CD4-positive, alpha-beta T cell treated with Interleukin-2 at 100 ng/mL for 4 hours (primary cell): ENCODE measurements around the gene FNDC3A.
A peak's percentile ranks its signal among the peaks of the same experiment; 100 is the strongest.
"Not testable (repeated sequence)": the region's sequence is repeated elsewhere in the genome, so short reads cannot be mapped to it uniquely, and the experiment has no call there.

ENCODE experiments used
- DNase-seq: peaks from one replicate; pipeline ENCODE4 v3.0.0-alpha.2; 2020; ENCODE audit warnings: low spot score

FNDC3A gene

DNA sequence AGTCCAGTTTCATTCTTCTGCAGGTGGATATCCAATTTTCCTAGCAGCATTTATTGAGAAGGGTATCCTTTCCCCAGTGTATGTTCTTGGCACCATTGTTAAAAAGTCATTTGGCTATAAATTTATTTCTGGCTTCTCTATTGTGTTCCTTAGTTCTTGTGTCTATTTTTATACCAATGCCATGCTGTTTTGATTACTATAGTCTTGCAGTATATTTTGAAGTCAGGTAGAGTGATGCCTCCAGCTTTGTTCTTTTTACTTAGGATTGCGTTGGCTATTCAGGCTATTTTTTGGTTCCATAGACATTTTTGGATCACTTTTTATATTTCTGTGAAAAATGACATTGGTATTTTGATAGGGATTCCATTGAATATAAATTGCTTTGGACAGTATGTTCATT, 172.7 kb downstream of the FNDC3A start:
- DNase-seq: no peak

DNA sequence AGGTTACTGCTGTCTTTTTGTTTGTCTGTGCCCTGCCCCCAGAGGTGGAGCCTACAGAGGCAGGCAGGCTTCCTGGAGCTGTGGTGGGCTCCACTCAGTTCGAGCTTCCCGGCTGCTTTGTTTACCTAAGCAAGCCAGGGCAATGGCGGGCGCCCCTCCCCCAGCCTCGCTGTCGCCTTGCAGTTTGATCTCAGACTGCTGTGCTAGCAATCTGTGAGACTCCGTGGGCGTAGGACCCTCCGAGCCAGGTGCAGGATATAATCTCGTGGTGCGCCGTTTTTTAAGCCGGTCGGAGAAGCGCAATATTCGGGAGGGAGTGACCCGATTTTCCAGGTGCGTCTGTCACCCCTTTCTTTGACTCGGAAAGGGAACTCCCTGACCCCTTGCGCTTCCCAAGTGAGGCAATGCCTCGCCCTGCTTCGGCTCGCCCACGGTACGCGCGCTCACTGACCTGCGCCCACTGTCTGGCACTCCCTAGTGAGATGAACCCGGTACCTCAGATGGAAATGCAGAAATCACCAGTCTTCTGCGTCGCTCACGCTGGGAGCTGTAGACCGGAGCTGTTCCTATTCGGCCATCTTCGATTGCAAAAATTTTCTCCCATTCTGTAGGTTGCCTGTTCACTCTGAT, 182.4 kb downstream of the FNDC3A start:
- not testable (repeated sequence) for DNase-seq

- not testable (repeated sequence) for DNase-seq
These were observed 187.4 kb downstream of the FNDC3A start for GRCh38 chr13:49163162-49163561.

DNA sequence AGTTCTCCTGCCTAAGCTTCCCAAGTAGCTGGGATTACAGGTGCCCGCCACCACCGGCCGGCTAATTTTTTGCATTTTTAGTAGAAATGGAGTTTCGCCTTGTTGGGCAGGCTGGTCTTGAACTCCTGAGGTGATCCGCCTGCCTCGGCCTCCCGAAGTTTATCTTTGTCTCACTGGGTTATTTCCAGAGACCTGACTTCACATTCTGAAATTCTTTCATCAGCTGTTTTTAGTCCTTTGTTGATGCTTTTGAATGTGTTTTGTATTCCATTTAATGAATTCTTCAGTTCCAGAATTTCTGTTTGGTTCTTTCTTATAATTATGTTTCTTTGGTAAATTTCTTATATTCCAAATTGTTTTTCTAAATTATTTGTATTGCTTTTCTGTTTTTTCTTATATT, 189.0 kb downstream of the FNDC3A start:
- DNase-seq: no peak

DNA sequence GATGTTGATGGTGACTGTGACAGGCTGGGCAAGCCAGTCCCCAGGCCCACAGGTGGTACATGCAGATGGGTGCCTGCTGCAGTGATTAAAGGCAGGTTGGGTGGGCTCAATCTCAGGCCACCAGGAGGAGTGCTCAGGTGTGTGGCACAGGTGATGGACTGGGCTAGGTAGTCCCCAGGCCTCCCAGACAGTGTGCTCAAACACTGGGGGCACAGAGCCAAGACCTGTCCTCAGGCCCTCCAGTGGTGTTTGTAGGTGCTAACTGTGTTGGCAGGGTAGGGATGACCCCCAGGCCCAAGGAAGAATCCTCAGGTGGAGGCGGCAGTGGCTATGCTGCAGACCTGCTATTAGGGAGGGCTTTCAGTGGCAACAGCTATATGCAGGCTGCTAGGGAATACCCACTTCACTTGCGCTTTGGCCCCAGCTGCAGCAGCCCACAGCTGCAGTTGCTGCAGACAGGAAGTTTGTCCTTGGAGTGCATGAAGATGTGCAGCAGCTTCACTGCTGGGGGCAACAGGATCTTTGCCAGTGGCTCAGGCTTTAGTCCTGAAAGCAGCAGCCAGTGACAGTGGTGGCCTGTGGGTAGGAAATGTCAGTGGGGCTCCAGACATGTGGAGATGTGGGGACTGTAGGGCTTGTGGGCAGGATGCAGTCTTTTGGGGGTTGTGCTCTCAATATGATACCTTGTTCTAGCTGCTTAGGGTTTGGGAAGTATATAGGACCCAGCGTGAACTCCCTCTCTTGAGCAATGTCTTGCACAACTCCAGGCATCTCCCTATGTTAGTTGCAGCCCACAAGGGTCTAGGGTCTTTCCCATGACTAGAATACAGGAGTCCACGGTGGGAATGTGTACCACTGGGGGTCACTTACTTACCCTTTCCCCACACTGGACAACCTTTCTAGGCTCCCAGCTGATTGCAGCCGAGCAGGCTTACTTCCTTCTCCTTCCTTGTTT, 190.4 kb downstream of the FNDC3A start:
- no peak for DNase-seq

- no peak for DNase-seq
These were observed 195.6 kb downstream of the FNDC3A start for GRCh38 chr13:49171359-49171758.

- no peak for DNase-seq
These were observed 208.1 kb downstream of the FNDC3A start for GRCh38 chr13:49183672-49184325.

DNA sequence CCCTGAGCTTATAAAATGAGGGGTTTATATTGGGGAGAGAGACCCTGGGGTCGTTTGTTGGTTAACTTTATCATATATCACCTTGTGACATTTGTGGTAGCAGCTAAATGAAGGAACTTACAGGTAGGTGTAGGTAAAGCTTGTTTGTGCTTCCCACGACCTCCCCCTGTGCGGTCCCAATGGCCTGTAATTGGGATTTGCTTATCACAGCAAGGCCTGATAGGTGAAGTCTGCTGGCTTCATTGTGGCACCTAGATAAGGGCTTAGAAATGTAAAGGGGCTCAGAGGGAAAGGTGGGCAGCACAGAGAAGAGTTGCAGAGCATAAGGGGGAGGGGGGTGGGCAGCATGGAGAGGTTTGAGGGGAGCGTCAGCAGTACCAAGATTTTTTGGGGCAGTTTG, 208.9 kb downstream of the FNDC3A start:
- DNase-seq: no peak

GRCh38 chr13:49185264-49185663, 209.6 kb downstream of the FNDC3A start:
- DNase-seq: no peak

- no peak for DNase-seq
These were observed 215.2 kb downstream of the FNDC3A start for GRCh38 chr13:49190901-49191300.

DNA sequence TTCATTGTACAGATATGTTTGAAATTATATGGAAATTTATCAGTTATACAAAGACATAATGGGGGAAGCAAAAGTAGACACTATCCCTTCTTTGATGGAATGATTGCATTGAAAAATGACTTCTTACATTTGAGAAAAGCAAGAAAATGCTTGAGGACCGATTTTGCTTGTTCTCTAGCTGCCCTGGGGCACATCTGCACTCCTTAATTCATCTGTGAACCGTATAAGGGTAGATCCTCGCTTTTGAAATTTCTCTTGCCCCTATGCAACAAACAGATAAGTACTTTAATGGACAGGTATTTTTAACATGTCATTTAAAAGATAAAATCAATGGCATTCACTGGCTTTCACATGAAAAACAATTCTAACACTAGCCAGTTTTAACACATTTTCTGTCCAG, 230.9 kb downstream of the FNDC3A start:
- no peak for DNase-seq

GRCh38 chr13:49208619-49209018, 232.9 kb downstream of the FNDC3A start:
- DNase-seq: no peak

DNA sequence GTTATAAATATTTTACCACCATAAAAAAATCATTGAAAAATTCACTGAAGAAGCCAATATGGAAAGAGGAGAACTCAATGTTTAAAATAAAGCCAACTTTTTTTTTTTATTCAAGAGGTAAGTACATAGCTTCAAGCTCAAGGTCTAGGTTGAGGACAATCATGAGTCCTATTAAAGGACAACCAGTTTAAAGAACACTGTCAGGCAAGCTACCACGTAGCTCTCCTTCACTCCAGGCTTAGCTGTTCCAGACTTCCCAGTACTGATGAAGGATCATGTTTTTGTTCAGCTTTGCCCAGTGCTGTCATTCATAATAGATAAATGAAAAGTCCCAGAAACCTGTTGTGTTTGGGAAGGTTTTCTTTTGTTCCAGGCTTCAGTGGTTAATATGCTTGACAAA, 234.4 kb downstream of the FNDC3A start:
- DNase-seq: no peak

- DNase-seq: no peak
These were observed 235.0 kb downstream of the FNDC3A start for GRCh38 chr13:49210669-49211068.

DNA sequence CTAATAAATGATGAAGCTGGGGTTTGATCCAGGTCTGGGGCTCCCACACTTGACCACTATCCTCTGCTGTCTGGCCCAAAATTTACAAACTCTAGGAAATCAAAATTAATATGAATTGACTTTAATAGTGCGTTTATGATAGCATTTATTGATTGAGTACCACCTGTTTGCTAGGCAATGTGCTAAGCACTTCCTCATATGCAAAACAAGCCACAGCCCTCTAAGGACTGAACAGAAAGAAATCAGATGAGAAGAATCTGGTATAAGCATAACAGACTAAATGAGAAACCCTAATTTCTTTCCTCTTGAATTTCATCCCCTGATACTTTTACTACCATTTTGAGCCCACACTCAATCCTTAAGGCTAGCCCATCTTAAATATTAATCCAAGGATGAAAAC, 237.8 kb downstream of the FNDC3A start:
- DNase-seq: no peak

DNA sequence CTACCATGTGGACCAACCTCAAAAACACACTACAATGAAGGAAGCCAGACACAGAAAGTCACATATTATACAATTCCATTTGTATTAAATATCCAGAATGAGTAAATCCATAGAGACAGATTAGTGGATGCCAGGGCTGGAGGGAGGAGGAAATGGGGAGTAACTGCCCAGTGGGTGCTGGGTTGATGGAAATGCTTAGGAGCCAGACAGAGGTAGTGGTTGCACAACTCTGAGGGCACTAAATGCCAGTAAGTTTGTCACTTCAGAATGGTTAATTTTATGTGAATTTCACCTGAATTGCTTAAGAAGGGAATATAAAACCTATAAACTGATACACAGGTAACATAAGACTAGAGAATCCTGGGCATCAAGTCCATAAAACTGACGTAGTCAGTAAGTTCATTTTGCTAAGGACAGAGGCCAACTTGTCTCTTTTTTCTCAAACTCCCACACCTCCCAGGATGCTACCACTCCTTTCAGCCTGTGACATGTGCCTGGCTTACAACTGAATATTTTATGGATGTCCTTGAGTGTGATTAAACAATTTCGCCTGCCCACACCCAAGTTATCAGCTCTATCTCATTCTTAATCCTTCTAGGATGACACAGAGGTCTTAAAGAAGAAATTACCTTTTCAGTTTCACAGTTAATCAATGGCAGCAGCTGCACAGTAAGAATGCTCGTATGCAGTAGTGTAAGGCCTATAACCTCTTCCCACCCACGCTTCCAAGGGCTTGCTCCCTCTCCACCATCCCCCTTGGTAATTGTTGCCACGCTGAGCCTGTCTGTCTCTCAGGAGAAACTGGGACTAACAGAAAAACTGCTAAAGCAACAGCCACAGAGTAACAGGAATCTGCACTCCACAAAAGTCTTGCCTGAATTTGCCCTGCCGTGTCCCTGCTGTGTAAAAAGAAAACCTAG, 238.5 kb downstream of the FNDC3A start:
- no peak for DNase-seq

DNA sequence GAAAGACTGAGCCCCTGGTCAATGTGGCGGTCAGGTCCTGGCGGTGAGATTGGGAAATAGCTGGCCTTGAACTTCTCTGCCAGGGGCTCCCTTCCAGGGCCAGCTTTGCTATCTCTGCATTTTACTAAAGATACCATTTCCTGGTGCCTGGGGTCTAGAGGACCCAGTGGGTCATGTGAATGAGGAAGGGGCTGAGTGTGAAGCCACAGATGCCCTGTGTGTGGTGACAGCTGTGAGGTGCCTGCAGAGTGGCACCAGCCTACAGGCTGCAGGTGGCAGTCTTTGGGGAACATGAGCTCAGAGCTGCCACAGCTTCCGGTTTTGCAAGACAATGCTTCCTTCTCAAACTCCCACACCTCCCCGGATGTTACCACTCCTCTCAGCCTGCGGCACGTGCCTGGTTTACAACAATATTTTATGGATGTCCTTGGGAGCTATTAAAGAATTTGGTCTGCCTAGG, 239.2 kb downstream of the FNDC3A start:
- DNase-seq: peak; percentile 39

- no peak for DNase-seq
These were observed 240.6 kb downstream of the FNDC3A start for GRCh38 chr13:49216334-49216733.

- no peak for DNase-seq
These were observed 242.3 kb downstream of the FNDC3A start for GRCh38 chr13:49217962-49218492.

- DNase-seq: no peak
These were observed 242.9 kb downstream of the FNDC3A start for GRCh38 chr13:49218493-49219051.

DNA sequence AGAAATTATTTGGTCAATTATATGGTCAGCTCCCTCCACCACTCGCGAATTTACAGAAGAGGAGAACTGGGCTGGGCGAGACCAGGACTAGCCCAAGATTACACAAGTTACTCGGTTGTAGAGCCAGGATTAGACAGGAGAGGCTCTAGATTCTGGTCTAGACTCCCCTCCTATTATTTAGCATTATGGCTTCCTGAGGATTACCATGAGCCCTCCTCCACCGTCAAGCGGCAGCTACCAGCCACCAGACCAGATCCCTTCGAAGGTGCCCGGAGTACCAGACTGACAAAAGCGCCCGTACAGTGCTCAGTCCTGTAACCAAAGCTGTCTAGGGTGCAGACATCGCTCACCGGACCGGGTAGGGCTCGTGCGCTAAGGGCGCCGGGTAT, 243.9 kb downstream of the FNDC3A start:
- no peak for DNase-seq
